ENCODE data around the gene HAAO. TPM values are rescaled to one million over a fixed set of nuclear protein-coding genes. Genes with fewer than 3 reads are reported as not detected.
A peak's percentile ranks its signal among the peaks of the same experiment; 100 is the strongest.

Gene HAAO
- total and polyA plus RNA-seq, 2 of the 13 experiments (the other 11 are each of a cell fraction or from before 2014, with no cell fraction given) = 36.1 to 42.7 TPM

DNA sequence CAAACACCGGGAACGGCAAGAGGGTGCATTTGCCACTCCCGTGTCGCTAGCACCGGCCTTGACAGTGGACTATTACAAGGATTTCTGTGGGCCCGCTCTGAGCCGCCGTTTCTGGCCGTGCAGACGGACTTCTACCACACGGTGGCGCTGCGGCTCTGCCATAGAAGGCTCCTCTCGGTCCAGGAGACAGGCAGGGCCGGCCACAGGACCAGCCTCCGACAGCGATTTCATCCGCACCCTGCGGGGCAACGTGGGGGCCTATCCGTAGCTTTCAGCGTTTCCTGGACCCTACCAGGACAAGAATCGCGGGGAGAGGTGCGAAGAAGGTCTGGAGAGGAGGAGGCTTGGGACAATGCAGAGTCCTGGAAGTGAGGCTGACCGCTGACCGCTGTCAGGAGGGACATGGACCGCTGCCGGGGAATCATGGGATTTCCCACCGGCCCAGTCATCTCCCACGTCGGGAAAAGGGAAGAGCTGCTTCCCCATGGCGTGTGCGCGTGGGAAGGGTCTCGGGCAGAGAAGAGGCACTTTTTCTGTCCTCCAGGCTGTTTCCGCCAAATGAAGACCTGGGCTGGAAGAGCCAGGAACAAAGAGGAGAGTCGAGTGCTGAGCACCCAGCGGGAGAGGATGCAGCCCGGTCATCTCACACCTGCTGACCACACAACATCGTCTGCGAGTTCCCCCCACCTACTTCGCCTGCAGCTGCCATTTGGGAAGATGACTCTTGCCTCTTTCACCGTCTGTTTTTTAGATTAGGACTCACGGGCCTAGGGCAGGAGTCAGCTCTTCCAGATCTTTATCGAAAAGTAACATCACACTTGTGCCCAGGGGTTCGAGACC lies 35.5 kb upstream of the HAAO start (continued):
- no peak for TF ChIP-seq LCORL (IDR thresholded peaks at IDR 0.05)
- TF ChIP-seq LCORL (CRISPR knock-in tag; IDR thresholded peaks at IDR 0.05) = peak; percentile 88
- TF ChIP-seq, protein P1, sequence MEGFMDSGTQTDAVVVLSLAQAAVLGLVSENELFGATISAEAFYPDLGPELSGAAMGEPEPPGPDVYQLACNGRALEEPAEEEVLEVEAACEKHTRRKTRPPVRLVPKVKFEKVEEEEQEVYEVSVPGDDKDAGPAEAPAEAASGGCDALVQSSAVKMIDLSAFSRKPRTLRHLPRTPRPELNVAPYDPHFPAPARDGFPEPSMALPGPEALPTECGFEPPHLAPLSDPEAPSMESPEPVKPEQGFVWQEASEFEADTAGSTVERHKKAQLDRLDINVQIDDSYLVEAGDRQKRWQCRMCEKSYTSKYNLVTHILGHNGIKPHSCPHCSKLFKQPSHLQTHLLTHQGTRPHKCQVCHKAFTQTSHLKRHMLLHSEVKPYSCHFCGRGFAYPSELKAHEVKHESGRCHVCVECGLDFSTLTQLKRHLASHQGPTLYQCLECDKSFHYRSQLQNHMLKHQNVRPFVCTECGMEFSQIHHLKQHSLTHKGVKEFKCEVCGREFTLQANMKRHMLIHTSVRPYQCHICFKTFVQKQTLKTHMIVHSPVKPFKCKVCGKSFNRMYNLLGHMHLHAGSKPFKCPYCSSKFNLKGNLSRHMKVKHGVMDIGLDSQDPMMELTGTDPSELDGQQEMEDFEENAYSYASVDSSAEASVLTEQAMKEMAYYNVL (CRISPR knock-in tag; IDR thresholded peaks at IDR 0.05; ENCODE audit: borderline replicate concordance) = peak; percentile 81
- TF ChIP-seq, protein P2, sequence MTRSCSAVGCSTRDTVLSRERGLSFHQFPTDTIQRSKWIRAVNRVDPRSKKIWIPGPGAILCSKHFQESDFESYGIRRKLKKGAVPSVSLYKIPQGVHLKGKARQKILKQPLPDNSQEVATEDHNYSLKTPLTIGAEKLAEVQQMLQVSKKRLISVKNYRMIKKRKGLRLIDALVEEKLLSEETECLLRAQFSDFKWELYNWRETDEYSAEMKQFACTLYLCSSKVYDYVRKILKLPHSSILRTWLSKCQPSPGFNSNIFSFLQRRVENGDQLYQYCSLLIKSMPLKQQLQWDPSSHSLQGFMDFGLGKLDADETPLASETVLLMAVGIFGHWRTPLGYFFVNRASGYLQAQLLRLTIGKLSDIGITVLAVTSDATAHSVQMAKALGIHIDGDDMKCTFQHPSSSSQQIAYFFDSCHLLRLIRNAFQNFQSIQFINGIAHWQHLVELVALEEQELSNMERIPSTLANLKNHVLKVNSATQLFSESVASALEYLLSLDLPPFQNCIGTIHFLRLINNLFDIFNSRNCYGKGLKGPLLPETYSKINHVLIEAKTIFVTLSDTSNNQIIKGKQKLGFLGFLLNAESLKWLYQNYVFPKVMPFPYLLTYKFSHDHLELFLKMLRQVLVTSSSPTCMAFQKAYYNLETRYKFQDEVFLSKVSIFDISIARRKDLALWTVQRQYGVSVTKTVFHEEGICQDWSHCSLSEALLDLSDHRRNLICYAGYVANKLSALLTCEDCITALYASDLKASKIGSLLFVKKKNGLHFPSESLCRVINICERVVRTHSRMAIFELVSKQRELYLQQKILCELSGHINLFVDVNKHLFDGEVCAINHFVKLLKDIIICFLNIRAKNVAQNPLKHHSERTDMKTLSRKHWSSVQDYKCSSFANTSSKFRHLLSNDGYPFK (CRISPR knock-in tag; IDR thresholded peaks at IDR 0.05; ENCODE audit: borderline replicate concordance) = 0 out of 2 replicates have a peak, but pooled peaks have one; percentile 51
- 0 out of 2 replicates have a peak, but pooled peaks have one; percentile 74 for TF ChIP-seq TSC22D2 (CRISPR knock-in tag; IDR thresholded peaks at IDR 0.05; ENCODE audit: borderline replicate concordance)
- TF ChIP-seq, protein P3, sequence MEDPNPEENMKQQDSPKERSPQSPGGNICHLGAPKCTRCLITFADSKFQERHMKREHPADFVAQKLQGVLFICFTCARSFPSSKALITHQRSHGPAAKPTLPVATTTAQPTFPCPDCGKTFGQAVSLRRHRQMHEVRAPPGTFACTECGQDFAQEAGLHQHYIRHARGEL (CRISPR knock-in tag; IDR thresholded peaks at IDR 0.05) = peak; percentile 68; the same call in 1 of the 2 replicates
- TF ChIP-seq, protein P4, sequence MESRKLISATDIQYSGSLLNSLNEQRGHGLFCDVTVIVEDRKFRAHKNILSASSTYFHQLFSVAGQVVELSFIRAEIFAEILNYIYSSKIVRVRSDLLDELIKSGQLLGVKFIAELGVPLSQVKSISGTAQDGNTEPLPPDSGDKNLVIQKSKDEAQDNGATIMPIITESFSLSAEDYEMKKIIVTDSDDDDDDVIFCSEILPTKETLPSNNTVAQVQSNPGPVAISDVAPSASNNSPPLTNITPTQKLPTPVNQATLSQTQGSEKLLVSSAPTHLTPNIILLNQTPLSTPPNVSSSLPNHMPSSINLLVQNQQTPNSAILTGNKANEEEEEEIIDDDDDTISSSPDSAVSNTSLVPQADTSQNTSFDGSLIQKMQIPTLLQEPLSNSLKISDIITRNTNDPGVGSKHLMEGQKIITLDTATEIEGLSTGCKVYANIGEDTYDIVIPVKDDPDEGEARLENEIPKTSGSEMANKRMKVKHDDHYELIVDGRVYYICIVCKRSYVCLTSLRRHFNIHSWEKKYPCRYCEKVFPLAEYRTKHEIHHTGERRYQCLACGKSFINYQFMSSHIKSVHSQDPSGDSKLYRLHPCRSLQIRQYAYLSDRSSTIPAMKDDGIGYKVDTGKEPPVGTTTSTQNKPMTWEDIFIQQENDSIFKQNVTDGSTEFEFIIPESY (CRISPR knock-in tag; IDR thresholded peaks at IDR 0.05) = peak; percentile 99
- peak; percentile 64 for TF ChIP-seq ZNF770 (CRISPR knock-in tag; IDR thresholded peaks at IDR 0.05)
- TF ChIP-seq NR2C2 (CRISPR knock-in tag; IDR thresholded peaks at IDR 0.05; ENCODE audit: borderline replicate concordance) = peak; percentile 39; the same call in 1 of the 2 replicates
- TF ChIP-seq MTA1 (CRISPR knock-in tag; IDR thresholded peaks at IDR 0.05; ENCODE audit: borderline replicate concordance) = no peak
- TF ChIP-seq, protein P5, sequence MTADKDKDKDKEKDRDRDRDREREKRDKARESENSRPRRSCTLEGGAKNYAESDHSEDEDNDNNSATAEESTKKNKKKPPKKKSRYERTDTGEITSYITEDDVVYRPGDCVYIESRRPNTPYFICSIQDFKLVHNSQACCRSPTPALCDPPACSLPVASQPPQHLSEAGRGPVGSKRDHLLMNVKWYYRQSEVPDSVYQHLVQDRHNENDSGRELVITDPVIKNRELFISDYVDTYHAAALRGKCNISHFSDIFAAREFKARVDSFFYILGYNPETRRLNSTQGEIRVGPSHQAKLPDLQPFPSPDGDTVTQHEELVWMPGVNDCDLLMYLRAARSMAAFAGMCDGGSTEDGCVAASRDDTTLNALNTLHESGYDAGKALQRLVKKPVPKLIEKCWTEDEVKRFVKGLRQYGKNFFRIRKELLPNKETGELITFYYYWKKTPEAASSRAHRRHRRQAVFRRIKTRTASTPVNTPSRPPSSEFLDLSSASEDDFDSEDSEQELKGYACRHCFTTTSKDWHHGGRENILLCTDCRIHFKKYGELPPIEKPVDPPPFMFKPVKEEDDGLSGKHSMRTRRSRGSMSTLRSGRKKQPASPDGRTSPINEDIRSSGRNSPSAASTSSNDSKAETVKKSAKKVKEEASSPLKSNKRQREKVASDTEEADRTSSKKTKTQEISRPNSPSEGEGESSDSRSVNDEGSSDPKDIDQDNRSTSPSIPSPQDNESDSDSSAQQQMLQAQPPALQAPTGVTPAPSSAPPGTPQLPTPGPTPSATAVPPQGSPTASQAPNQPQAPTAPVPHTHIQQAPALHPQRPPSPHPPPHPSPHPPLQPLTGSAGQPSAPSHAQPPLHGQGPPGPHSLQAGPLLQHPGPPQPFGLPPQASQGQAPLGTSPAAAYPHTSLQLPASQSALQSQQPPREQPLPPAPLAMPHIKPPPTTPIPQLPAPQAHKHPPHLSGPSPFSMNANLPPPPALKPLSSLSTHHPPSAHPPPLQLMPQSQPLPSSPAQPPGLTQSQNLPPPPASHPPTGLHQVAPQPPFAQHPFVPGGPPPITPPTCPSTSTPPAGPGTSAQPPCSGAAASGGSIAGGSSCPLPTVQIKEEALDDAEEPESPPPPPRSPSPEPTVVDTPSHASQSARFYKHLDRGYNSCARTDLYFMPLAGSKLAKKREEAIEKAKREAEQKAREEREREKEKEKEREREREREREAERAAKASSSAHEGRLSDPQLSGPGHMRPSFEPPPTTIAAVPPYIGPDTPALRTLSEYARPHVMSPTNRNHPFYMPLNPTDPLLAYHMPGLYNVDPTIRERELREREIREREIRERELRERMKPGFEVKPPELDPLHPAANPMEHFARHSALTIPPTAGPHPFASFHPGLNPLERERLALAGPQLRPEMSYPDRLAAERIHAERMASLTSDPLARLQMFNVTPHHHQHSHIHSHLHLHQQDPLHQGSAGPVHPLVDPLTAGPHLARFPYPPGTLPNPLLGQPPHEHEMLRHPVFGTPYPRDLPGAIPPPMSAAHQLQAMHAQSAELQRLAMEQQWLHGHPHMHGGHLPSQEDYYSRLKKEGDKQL (CRISPR knock-in tag; IDR thresholded peaks at IDR 0.05; ENCODE audit: low read depth) = no peak
- TF ChIP-seq SP5 (CRISPR knock-in tag; IDR thresholded peaks at IDR 0.05; ENCODE audit: borderline replicate concordance, low read depth) = no peak
